K562 (cell line): Measurements from ENCODE around the gene TCF15. TPM values are rescaled to one million over a fixed set of nuclear protein-coding genes. Genes with fewer than 3 reads are reported as not detected.

ENCODE experiments used
- ATF1 ChIP-seq, 2 experiments: fragments of 450-650 bp in 1 of 2; IDR thresholded peaks; 2 replicates each; pipeline ENCODE4 v1.6.1; 2016; ENCODE audit warnings: missing compliant biosample characterization in 1 of 2, missing genetic modification characterization in 1 of 2
- ATF7 ChIP-seq: fragments of 450-650 bp; IDR thresholded peaks from 2 replicates; pipeline ENCODE4 v1.7.1; 2014; ENCODE audit warnings: mild to moderate bottlenecking, moderate library complexity
- CBX3 ChIP-seq, 2 experiments: IDR thresholded peaks; 1 replicate in 1 of 2; 2 replicates in 1 of 2; pipeline ENCODE4 v1.6.1; 2012; ENCODE audit warnings: inconsistent platforms in 2 of 2, low read length in 2 of 2, borderline replicate concordance in 1 of 2, control low read depth in 1 of 2
- CEBPG ChIP-seq, 3 experiments: fragments of 200-800 bp in 1 of 3; sonication (Bioruptor generic) in 1 of 3; sonication (generic) in 1 of 3; formaldehyde crosslinking in 1 of 3; IDR thresholded peaks in 2 of 3; conservative IDR thresholded peaks in 1 of 3; 2 replicates each; pipeline versions ENCODE4 v1.6.1 to v1.8.0; 2016 to 2022; ENCODE audit warnings: missing compliant biosample characterization in 2 of 3, missing genetic modification characterization in 2 of 3, mild to moderate bottlenecking in 1 of 3, missing genetic modification reagents in 1 of 3
- CHD4 ChIP-seq: fragments of 200-600 bp; sonication (generic); IDR thresholded peaks from 3 replicates; pipeline ENCODE4 v1.6.1; 2012; ENCODE audit warnings: low read depth, mild to moderate bottlenecking, mixed read lengths, low read length, inconsistent platforms; ENCODE audit not compliant: insufficient read depth, insufficient replicate concordance, poor library complexity, severe bottlenecking
- CSDE1 ChIP-seq, 2 experiments: fragments of 450-650 bp; IDR thresholded peaks; 2 replicates each; pipeline ENCODE4 v1.6.1; 2016; ENCODE audit warnings: mild to moderate bottlenecking in 1 of 2
- CTBP1 ChIP-seq: fragments of 450-650 bp; IDR thresholded peaks from 2 replicates; pipeline ENCODE4 v1.6.1; 2016; ENCODE audit warnings: borderline replicate concordance
- EHMT2 ChIP-seq: fragments of 450-650 bp; IDR thresholded peaks from 2 replicates; pipeline ENCODE4 v1.6.1; 2018; ENCODE audit warnings: antibody characterized with exemption
- FOXP1 ChIP-seq: sonication (generic); formaldehyde crosslinking; IDR thresholded peaks from 2 replicates; pipeline ENCODE4 v1.8.0; 2022; ENCODE audit warnings: mild to moderate bottlenecking, missing genetic modification reagents
- GABPB1 ChIP-seq: sonication (generic); formaldehyde crosslinking; IDR thresholded peaks from 2 replicates; pipeline ENCODE4 v1.8.0; 2022; ENCODE audit warnings: mild to moderate bottlenecking, missing genetic modification reagents
- NFIC ChIP-seq: fragments of 450-650 bp; IDR thresholded peaks from 2 replicates; pipeline ENCODE4 v1.6.1; 2017; ENCODE audit warnings: mild to moderate bottlenecking, inconsistent platforms
- RBM25 ChIP-seq: fragments of 200-400 bp; formaldehyde crosslinking; IDR thresholded peaks from 2 replicates; pipeline ENCODE4 v1.6.1; 2018; ENCODE audit warnings: low read length, low read depth, moderate library complexity; ENCODE audit not compliant: severe bottlenecking
- SPI1 ChIP-seq: IDR thresholded peaks from 2 replicates; pipeline ENCODE4 v1.6.1; 2011; ENCODE audit warnings: low read depth, low read length, control low read depth, borderline replicate concordance
- SREBF1 ChIP-seq: fragments of 150-350 bp; IDR thresholded peaks from 2 replicates; pipeline ENCODE4 v1.6.1; 2014; ENCODE audit warnings: antibody characterized with exemption, low read depth, low read length, borderline replicate concordance
- YY1 ChIP-seq, 3 experiments: IDR thresholded peaks; 2 replicates each; pipeline ENCODE4 v1.6.1; 2011; ENCODE audit warnings: low read length in 2 of 3, mild to moderate bottlenecking in 2 of 3, moderate library complexity in 2 of 3, borderline replicate concordance in 1 of 3, control low read depth in 1 of 3, low read depth in 1 of 3; ENCODE audit not compliant: insufficient read depth in 3 of 3, insufficient replicate concordance in 2 of 3, control insufficient read depth in 1 of 3, insufficient read length in 1 of 3; ENCODE audit errors: extremely low read depth in 1 of 3
- ZNF316 ChIP-seq: fragments of 450-650 bp; IDR thresholded peaks from 2 replicates; pipeline ENCODE4 v1.6.1; 2016
- polyA plus RNA-seq, 8 experiments: library from polyadenylated mRNA; depleted of rRNA in 4 of 8; stranded (reverse) in 5 of 8; unstranded in 3 of 8; fragments of >200 nt; fragmentation: Nextera tagmentation in 2 of 8; fragmentation: Illumina TruSeq in 1 of 8; extraction: Ambion mirVana in 2 of 8; extraction: Trizol in 1 of 8; gene quantifications; 2 replicates each; pipeline versions ENCODE4 v1.2.1 to v1.2.3, GENCODE V29; 2011 to 2014; ENCODE audit warnings: inconsistent platforms in 1 of 8, missing spikeins in 1 of 8
- total RNA-seq, 7 experiments: library from RNA; depleted of rRNA in 6 of 7; stranded (reverse); fragments of >200 nt in 6 of 7; fragmentation: Illumina TruSeq in 2 of 7; extraction: Trizol in 2 of 7; gene quantifications; 2 replicates each; pipeline versions ENCODE4 v1.2.1 to v1.2.3, GENCODE V29; 2011 to 2021; ENCODE audit warnings: low replicate concordance in 1 of 7
- TF ChIP-seq, protein P1 (sequence below): sonication (generic); formaldehyde crosslinking; IDR thresholded peaks from 2 replicates; pipeline ENCODE4 v1.8.1; 2023; ENCODE audit warnings: mild to moderate bottlenecking, missing genetic modification reagents
- TF ChIP-seq, protein P2 (sequence below), 2 experiments: fragments of 250-450 bp in 1 of 2; fragments of 450-650 bp in 1 of 2; sonication (Bioruptor Pico) in 1 of 2; IDR thresholded peaks; 2 replicates each; pipeline versions ENCODE4 v1.6.1 to v1.8.0; 2016 to 2021; ENCODE audit warnings: mild to moderate bottlenecking in 2 of 2, moderate library complexity in 2 of 2, missing compliant biosample characterization in 1 of 2, missing genetic modification characterization in 1 of 2
- TF ChIP-seq, protein P3 (sequence below), 3 experiments: IDR thresholded peaks in 2 of 3; conservative IDR thresholded peaks in 1 of 3; 2 replicates each; pipeline ENCODE4 v1.5.1; 2011 to 2012; ENCODE audit warnings: low read length in 3 of 3, mild to moderate bottlenecking in 3 of 3, control low read depth in 2 of 3, improper control_type of control experiment in 1 of 3, inconsistent platforms in 1 of 3, low read depth in 1 of 3, mixed read lengths in 1 of 3, moderate library complexity in 1 of 3; ENCODE audit not compliant: insufficient read depth in 2 of 3
- TF ChIP-seq, protein P4 (sequence below): fragments of 450-650 bp; formaldehyde crosslinking; IDR thresholded peaks from 2 replicates; pipeline ENCODE4 v1.4.0; 2020; ENCODE audit warnings: mild to moderate bottlenecking, mixed read lengths

Gene TCF15
- total and polyA plus RNA-seq, 9 of the 15 experiments (the other 6 are each of a cell fraction or from before 2014, with no cell fraction given): 0.04 to 5.0 (median 1.2) TPM

DNA sequence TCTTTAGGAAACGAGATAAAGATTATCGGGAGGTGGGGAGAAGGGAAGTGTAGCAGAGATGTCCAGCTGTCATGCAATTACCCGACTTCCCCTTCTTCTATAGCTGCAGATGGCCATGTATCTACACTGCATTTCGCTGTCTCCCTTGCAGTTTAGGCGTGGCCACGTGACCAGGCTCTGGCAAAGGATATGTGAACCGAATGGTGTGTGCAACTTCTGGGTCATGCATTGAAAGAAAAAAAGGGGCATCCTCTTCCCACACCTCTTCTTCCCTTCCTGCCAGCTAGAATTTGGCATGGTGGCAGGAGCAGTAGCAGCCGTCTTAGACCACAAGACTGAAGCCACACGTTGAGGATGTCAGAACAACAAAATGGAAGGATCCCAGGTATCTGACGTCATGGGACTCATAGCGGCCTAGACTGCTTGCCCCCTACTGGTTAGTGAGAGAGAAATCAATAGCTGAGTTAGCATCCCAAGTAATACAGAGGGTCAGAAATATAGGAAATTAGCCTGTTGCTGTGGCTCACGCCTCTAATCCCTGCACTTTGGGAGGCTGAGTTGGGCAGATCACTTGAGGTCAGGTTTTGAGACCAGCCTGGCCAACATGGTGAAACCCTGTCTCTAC lies 32.8 kb downstream of the TCF15 start (continued):
- TF ChIP-seq GABPB1 (CRISPR knock-in tag) (peak; percentile 49; the same call in 1 of the 2 replicates), NFIC (peak; percentile 31), FOXP1 (CRISPR knock-in tag) (peak; percentile 57; the same call in 1 of the 2 replicates), CTBP1 (0 out of 2 replicates have a peak, but pooled peaks have one; percentile 41), ZNF316 (peak; percentile 48), EHMT2 (peak; percentile 86), YY1 (IDR thresholded peaks at IDR 0.05; ENCODE audit: borderline replicate concordance in 1 of 3, control insufficient read depth in 1 of 3, extremely low read depth in 1 of 3, insufficient read depth in 3 of 3, insufficient read length in 1 of 3, insufficient replicate concordance in 2 of 3, low read depth in 1 of 3, low read length in 2 of 3) (peak in 2 of 3 experiments; percentile 22 to 82), SREBF1 (no peak), CEBPG (CRISPR knock-in tag; IDR thresholded peaks at IDR 0.05) (no peak; the same call in 1 of the 2 replicates), CEBPG (tag; conservative IDR thresholded peaks at IDR 0.05 in 1 of 2, IDR thresholded peaks at IDR 0.05 in 1 of 2) (no peak), CSDE1 (IDR thresholded peaks at IDR 0.05) (no peak), RBM25 (no peak), CHD4 (no peak), SPI1 (peak; percentile 73; the same call in 1 of the 2 replicates), ATF1 (CRISPR knock-in tag; IDR thresholded peaks at IDR 0.05) (no peak), ATF1 (tag; IDR thresholded peaks at IDR 0.05) (peak; percentile 94), CBX3 (IDR thresholded peaks at IDR 0.05; ENCODE audit: borderline replicate concordance in 1 of 2, low read length in 2 of 2) (peak in 1 of 2 experiments; percentile 63; a peak in 2 of 3 replicates), ATF7 (peak; percentile 97)
- TF ChIP-seq, protein P1, sequence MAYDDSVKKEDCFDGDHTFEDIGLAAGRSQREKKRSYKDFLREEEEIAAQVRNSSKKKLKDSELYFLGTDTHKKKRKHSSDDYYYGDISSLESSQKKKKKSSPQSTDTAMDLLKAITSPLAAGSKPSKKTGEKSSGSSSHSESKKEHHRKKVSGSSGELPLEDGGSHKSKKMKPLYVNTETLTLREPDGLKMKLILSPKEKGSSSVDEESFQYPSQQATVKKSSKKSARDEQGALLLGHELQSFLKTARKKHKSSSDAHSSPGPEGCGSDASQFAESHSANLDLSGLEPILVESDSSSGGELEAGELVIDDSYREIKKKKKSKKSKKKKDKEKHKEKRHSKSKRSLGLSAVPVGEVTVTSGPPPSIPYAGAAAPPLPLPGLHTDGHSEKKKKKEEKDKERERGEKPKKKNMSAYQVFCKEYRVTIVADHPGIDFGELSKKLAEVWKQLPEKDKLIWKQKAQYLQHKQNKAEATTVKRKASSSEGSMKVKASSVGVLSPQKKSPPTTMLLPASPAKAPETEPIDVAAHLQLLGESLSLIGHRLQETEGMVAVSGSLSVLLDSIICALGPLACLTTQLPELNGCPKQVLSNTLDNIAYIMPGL (CRISPR knock-in tag): no peak
- TF ChIP-seq, protein P2, sequence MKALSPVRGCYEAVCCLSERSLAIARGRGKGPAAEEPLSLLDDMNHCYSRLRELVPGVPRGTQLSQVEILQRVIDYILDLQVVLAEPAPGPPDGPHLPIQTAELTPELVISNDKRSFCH (CRISPR knock-in tag; IDR thresholded peaks at IDR 0.05): no peak
- TF ChIP-seq, protein P2 (tag; IDR thresholded peaks at IDR 0.05): peak; percentile 48; the same call in 1 of the 2 replicates
- TF ChIP-seq, protein P3, sequence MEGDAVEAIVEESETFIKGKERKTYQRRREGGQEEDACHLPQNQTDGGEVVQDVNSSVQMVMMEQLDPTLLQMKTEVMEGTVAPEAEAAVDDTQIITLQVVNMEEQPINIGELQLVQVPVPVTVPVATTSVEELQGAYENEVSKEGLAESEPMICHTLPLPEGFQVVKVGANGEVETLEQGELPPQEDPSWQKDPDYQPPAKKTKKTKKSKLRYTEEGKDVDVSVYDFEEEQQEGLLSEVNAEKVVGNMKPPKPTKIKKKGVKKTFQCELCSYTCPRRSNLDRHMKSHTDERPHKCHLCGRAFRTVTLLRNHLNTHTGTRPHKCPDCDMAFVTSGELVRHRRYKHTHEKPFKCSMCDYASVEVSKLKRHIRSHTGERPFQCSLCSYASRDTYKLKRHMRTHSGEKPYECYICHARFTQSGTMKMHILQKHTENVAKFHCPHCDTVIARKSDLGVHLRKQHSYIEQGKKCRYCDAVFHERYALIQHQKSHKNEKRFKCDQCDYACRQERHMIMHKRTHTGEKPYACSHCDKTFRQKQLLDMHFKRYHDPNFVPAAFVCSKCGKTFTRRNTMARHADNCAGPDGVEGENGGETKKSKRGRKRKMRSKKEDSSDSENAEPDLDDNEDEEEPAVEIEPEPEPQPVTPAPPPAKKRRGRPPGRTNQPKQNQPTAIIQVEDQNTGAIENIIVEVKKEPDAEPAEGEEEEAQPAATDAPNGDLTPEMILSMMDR (IDR thresholded peaks at IDR 0.05 in 2 of 3, conservative IDR thresholded peaks at IDR 0.05 in 1 of 3; ENCODE audit: insufficient read depth in 2 of 3, low read depth in 1 of 3, low read length in 3 of 3): peak; percentile 49 to 64 (median 59)
- TF ChIP-seq, protein P4, sequence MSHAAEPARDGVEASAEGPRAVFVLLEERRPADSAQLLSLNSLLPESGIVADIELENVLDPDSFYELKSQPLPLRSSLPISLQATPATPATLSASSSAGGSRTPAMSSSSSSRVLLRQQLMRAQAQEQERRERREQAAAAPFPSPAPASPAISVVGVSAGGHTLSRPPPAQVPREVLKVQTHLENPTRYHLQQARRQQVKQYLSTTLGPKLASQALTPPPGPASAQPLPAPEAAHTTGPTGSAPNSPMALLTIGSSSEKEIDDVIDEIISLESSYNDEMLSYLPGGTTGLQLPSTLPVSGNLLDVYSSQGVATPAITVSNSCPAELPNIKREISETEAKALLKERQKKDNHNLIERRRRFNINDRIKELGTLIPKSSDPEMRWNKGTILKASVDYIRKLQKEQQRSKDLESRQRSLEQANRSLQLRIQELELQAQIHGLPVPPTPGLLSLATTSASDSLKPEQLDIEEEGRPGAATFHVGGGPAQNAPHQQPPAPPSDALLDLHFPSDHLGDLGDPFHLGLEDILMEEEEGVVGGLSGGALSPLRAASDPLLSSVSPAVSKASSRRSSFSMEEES (CRISPR knock-in tag): peak; percentile 70
